DOHH2 (cell line): ENCODE results near the gene GAS5.

Experiments
- CTCF ChIP-seq: fragments of 200-600 bp; sonication (generic); IDR thresholded peaks from one replicate; pipeline ENCODE4 v1.5.1; 2014; ENCODE audit warnings: antibody characterized with exemption, mild to moderate bottlenecking, low read depth, low read length; ENCODE audit not compliant: poor library complexity, severe bottlenecking
- EZH2phosphoT487 ChIP-seq: fragments of 200-600 bp; sonication (generic); IDR thresholded peaks from 2 replicates; pipeline ENCODE4 v1.6.1; 2017; ENCODE audit warnings: borderline replicate concordance, mild to moderate bottlenecking, antibody characterized with exemption, low read length, moderate library complexity, mixed read lengths

GRCh38 chr1:173886746-173887611, 19.2 kb upstream of the GAS5 start:
- TF ChIP-seq CTCF (no peak), EZH2phosphoT487 (no peak)
